ENCODE results near the gene NCOA7. TPM values are rescaled to one million over a fixed set of nuclear protein-coding genes. Genes with fewer than 3 reads are reported as not detected.

Gene NCOA7
- total RNA-seq, 1 experiment from 2014 or later: 9.4 TPM

- DNase-seq: no peak
- Histone ChIP-seq H3K56ac (ENCODE audit: insufficient read length, low read depth, low read length) (no peak overlapping the region), H2BK12ac (ENCODE audit: insufficient read length, low read depth, low read length) (no peak overlapping the region), H3K9ac (ENCODE audit: extremely low read depth, insufficient read length, low read length) (no peak overlapping the region), H3K27ac (ENCODE audit: insufficient read length, low read depth, low read length) (no peak overlapping the region), H4K20me1 (ENCODE audit: control insufficient read depth, insufficient read depth, insufficient read length) (no peaks in the 10 kb centered on the region), H3K79me2 (ENCODE audit: insufficient read depth, low read length) (no peaks in the 10 kb centered on the region), H4K91ac (ENCODE audit: insufficient read length, low read depth, low read length) (no peak overlapping the region), H4K5ac (ENCODE audit: insufficient read length, low read depth, low read length) (no peak overlapping the region), H2BK5ac (ENCODE audit: insufficient read length, low read length) (no peak overlapping the region), H3K4ac (ENCODE audit: low read depth, low read length) (no peak overlapping the region), H2BK15ac (ENCODE audit: low read depth, low read length) (no peak overlapping the region), H3K14ac (ENCODE audit: insufficient read depth, low read length) (no peak overlapping the region), H3K23me2 (ENCODE audit: insufficient read length, low read depth, low read length, poor library complexity, severe bottlenecking) (no peaks in the 10 kb centered on the region), H3K9me3 (ENCODE audit: control insufficient read depth, low read depth, low read length) (no peaks in the 10 kb centered on the region), H3K27me3 (ENCODE audit: insufficient read depth, low read length) (no peaks in the 10 kb centered on the region), H3K4me1 (ENCODE audit: insufficient read depth, low read length) (peaks cover 2% of the 10 kb centered on the region; the same call in 1 of the 2 replicates), H3K18ac (ENCODE audit: insufficient read length, low read depth, low read length) (no peak overlapping the region), H3K4me2 (ENCODE audit: insufficient read depth, insufficient read length, low read length) (no peak overlapping the region), H3K79me1 (ENCODE audit: insufficient read depth, low read depth, low read length, poor library complexity, severe bottlenecking) (no peaks in the 10 kb centered on the region), H2AFZ (ENCODE audit: low read length) (no peak overlapping the region), H3K23ac (ENCODE audit: insufficient read length, low read depth, low read length) (no peak overlapping the region), H3T11ph (ENCODE audit: low read length) (no peak overlapping the region), H2AK5ac (ENCODE audit: insufficient read length, low read length) (no peak overlapping the region), H4K8ac (replicated peaks; ENCODE audit: insufficient read length, low read depth, low read length) (no peak overlapping the region), H2BK20ac (ENCODE audit: low read depth, low read length, poor library complexity, severe bottlenecking) (no peak overlapping the region), H2BK120ac (ENCODE audit: low read depth, low read length, poor library complexity, severe bottlenecking) (no peak overlapping the region)
- H3K4me1 Mint-ChIP-seq: peaks cover 23% of the 10 kb centered on the region in 2 experiments
- WGBS (ENCODE audit: extremely low coverage, insufficient read length, low lambda C conversion rate): no CpG with 5 or more reads among the region's 13 CpGs
- no peaks in the 10 kb centered on the region for H3K27me3 Mint-ChIP-seq (ENCODE audit: low read depth)
- peak overlapping the region in 2 of 3 experiments; percentile 29 to 82; a peak in 3 of 7 replicates for H3K27ac Mint-ChIP-seq
- no peaks in the 10 kb centered on the region for H3K9me3 Mint-ChIP-seq
- no peak overlapping the region for H3K4me3 Mint-ChIP-seq
- TF ChIP-seq CTCF (conservative IDR thresholded peaks at IDR 0.05): no peak
- peaks cover 0 to 9% (median 2%) of the 10 kb centered on the region in 3 experiments; a peak in 4 of 7 replicates for H3K36me3 Mint-ChIP-seq (ENCODE audit: insufficient read depth in 1 of 3, low read depth in 3 of 3)
Measured at GRCh38 chr6:125918681-125919566, 128.2 kb downstream of the NCOA7 start.
